Measurements from ENCODE around the gene RIOK1. TPM values are rescaled to one million over a fixed set of nuclear protein-coding genes. Genes with fewer than 3 reads are reported as not detected.

The RIOK1 gene
- total and polyA plus RNA-seq, 9 of the 15 experiments (the other 6 are each of a cell fraction or from before 2014, with no cell fraction given) = 24.9 to 101 (median 52.2) TPM

GRCh38 chr6:7343546-7344475, 45.8 kb upstream of the RIOK1 start (continued):
- no peak for TF ChIP-seq PRPF4 (IDR thresholded peaks at IDR 0.05; ENCODE audit: insufficient read depth, low read depth, low read length, poor library complexity, severe bottlenecking)
- no peak for TF ChIP-seq ATF1 (CRISPR knock-in tag; IDR thresholded peaks at IDR 0.05)
- no peak for TF ChIP-seq ATF1 (tag; IDR thresholded peaks at IDR 0.05)
- 0 out of 4 replicates have a peak, but pooled peaks of 1 of the 2 experiments have one; percentile 23 for TF ChIP-seq NRF1 (conservative IDR thresholded peaks at IDR 0.05 in 1 of 2, IDR thresholded peaks at IDR 0.05 in 1 of 2)
- TF ChIP-seq ZC3H11A (IDR thresholded peaks at IDR 0.05; ENCODE audit: low read depth, low read length) = no peak
- no peak for TF ChIP-seq XRCC5 (IDR thresholded peaks at IDR 0.05; ENCODE audit: low read depth, low read length)
- TF ChIP-seq ZNF57 (CRISPR knock-in tag; IDR thresholded peaks at IDR 0.05) = no peak
- no peak for TF ChIP-seq CEBPB (tag; IDR thresholded peaks at IDR 0.05)
- TF ChIP-seq, protein P1, sequence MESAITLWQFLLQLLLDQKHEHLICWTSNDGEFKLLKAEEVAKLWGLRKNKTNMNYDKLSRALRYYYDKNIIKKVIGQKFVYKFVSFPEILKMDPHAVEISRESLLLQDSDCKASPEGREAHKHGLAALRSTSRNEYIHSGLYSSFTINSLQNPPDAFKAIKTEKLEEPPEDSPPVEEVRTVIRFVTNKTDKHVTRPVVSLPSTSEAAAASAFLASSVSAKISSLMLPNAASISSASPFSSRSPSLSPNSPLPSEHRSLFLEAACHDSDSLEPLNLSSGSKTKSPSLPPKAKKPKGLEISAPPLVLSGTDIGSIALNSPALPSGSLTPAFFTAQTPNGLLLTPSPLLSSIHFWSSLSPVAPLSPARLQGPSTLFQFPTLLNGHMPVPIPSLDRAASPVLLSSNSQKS (CRISPR knock-in tag; IDR thresholded peaks at IDR 0.05) = no peak
- no peak for TF ChIP-seq MEIS2 (IDR thresholded peaks at IDR 0.05; ENCODE audit: partially characterized antibody)
- no peak for TF ChIP-seq SOX6 (IDR thresholded peaks at IDR 0.05)
- TF ChIP-seq PTBP1 (IDR thresholded peaks at IDR 0.05; ENCODE audit: low read depth, low read length) = no peak
- TF ChIP-seq, protein P2, sequence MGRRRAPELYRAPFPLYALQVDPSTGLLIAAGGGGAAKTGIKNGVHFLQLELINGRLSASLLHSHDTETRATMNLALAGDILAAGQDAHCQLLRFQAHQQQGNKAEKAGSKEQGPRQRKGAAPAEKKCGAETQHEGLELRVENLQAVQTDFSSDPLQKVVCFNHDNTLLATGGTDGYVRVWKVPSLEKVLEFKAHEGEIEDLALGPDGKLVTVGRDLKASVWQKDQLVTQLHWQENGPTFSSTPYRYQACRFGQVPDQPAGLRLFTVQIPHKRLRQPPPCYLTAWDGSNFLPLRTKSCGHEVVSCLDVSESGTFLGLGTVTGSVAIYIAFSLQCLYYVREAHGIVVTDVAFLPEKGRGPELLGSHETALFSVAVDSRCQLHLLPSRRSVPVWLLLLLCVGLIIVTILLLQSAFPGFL (CRISPR knock-in tag; IDR thresholded peaks at IDR 0.05) = no peak
- TF ChIP-seq RFX1 (IDR thresholded peaks at IDR 0.05) = no peak
- TF ChIP-seq DEAF1 (CRISPR knock-in tag; IDR thresholded peaks at IDR 0.05) = no peak
- no peak for TF ChIP-seq ZBED1 (IDR thresholded peaks at IDR 0.05)
- no peak for TF ChIP-seq FOXM1 (IDR thresholded peaks at IDR 0.05; ENCODE audit: low read depth)
- 0 out of 2 replicates have a peak, but pooled peaks have one; percentile 61 for TF ChIP-seq FOXM1 (CRISPR knock-in tag; IDR thresholded peaks at IDR 0.05; ENCODE audit: low read depth)
- no peak for TF ChIP-seq MTA3 (IDR thresholded peaks at IDR 0.05; ENCODE audit: borderline replicate concordance)
- 0 out of 4 replicates have a peak, but pooled peaks of 1 of the 2 experiments have one; percentile 35 for TF ChIP-seq SIN3A (IDR thresholded peaks at IDR 0.05; ENCODE audit: borderline replicate concordance in 2 of 2, control insufficient read depth in 1 of 2, low read depth in 2 of 2, low read length in 2 of 2)
- TF ChIP-seq ATF2 (CRISPR knock-in tag; IDR thresholded peaks at IDR 0.05) = no peak
- TF ChIP-seq ILF3 (IDR thresholded peaks at IDR 0.05; ENCODE audit: borderline replicate concordance) = no peak
- TF ChIP-seq WHSC1 (IDR thresholded peaks at IDR 0.05; ENCODE audit: low read length) = no peak
- no peak for TF ChIP-seq MTA1 (IDR thresholded peaks at IDR 0.05; ENCODE audit: borderline replicate concordance)
- no peak for TF ChIP-seq MCM5 (IDR thresholded peaks at IDR 0.05; ENCODE audit: low read depth)

Data from K562 (cell line).